CMK (cell line): ENCODE data around the gene BCL7C.
A peak's percentile ranks its signal among the peaks of the same experiment; 100 is the strongest.
"Not testable (repeated sequence)": the region's sequence is repeated elsewhere in the genome, so short reads cannot be mapped to it uniquely, and the experiment has no call there.

Experiments
- DNase-seq: peaks from one replicate; pipeline ENCODE4 v3.0.0-alpha.2; 2010; ENCODE audit warnings: low read depth

The BCL7C gene

DNA sequence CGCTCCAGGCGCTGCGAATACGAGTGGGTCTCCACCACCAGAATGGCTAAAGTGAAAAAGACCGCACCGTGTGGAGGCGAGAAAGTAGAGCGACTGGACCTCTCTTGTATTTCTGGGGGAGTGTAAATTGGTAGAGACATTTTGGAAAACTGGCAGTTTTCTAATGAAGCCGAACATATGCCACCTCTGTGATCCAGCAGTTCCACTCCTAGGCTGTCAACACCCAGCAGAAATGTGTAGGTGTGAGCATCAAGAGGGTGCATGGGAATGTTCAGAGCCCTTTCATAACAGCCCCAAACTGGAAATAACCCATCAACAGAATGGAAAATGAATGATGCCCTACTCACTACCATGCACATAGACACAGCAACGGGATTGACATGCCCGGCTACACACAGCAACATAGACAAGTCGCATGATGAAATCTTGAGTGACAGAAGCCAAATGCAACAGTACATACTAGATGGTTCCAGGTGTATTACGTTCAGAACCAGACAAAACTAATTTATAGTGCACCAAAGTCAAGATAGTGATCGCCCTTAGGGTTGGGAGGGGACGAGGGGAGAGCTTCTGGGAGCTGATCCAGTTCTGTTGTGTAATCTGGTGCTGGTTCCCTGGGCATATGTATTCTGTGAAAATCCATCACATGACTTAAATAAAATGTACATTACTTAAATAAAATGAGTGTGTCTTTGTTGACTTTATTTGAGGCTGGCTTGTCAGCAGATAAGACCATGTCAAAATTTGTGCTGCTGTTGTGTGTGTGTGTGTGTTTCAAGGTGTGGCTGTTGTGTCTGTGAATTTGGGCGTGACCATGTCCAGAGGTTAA lies 877 bp upstream of the BCL7C start:
- no peak for DNase-seq

- DNase-seq, result no peak
Measured at GRCh38 chr16:30893417-30893743, 497 bp downstream of the BCL7C start.

- DNase-seq, result no peak
Measured at GRCh38 chr16:30892670-30893416, 1.0 kb downstream of the BCL7C start.

DNA sequence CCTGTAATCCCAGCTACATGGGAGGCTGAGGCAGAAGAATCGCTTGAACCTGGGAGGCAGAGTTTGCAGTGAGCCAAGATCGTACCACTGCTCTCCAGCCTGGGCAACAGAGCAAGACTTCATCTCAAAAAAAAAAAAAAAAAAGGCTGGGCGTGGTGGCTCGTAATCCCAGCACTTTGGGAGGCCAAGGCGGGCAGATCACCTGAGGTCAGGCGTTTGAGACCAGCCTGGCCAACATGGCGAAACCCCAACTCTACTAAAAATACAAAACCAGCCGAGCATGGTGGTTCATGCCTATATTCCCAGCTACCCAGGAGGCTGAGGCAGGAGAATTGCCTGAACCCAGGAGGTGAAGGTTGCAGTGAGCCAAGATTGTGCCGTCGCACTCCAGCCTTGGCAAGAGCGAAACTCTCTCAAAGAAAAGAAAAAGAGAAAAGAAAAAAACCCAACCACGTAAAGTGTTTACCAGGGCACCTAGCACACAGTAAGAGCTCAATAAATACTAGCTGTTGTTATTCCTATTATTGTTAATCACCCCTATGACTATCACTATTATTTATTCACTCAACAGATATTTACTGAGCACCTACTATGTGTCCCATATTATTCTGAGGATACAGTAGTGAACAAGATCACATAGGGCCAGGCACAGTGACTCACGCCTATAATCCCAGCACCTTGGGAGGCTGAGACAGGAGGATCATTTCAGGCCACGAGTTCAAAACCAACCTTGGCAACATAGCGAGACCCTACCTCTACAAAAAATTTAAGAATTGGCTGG lies 2.6 kb downstream of the BCL7C start:
- not testable (repeated sequence) for DNase-seq

- no peak for DNase-seq
Measured at GRCh38 chr16:30889721-30890120, 4.2 kb downstream of the BCL7C start.

DNA sequence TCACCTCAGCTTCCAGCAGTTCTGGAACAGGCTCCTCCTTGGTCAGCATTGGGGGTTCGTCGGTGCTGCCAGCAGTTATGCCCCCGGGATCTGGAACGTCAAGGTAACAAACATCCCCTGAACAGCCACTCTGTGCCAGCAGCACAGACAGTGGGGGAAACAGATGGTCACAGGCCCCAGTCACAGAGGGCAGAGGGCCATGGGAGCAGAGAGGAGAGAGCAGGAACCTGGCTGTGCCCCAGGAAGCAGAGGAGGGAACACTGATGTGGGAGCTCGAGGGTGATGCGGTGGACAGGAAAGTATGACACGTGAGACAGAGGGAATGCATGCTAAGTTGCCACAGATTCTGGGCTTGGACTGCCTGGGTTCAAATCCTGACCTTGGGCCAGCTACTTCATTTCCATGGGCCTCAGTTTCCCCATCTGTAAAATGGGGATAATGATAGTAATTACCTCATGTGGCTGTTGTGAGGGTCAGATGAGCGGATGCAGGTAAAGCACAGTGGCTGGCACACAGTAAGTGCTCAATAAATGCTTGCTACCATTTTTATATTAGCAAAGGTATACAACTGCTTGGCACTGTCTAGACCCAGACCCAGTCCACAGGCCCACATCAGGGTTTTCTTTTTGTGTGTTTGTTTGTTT lies 4.9 kb downstream of the BCL7C start:
- no peak for DNase-seq

DNA sequence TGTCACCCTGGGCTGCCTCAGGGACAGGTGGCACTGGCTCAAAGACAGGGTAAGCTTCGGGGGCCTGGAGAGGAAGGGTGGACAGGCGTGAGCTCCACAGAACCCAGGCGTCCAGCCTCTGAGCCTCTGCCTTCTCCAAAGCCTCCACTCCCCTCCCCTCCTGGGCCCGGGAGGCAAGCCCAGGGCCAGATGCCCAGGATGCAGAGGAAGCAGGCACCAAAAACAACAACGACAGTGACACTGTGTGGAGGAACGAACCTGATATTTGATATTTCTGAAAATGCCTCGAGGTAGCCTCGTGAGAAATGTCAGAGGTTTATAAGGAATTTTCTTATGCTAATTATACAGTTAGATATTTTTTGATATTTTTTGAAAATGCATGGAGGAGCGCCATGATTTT lies 6.0 kb downstream of the BCL7C start:
- DNase-seq, result no peak

- DNase-seq, result no peak
Measured at GRCh38 chr16:30886145-30886544, 7.7 kb downstream of the BCL7C start.

GRCh38 chr16:30885196-30885595 lies 8.7 kb downstream of the BCL7C start:
- no peak for DNase-seq

DNA sequence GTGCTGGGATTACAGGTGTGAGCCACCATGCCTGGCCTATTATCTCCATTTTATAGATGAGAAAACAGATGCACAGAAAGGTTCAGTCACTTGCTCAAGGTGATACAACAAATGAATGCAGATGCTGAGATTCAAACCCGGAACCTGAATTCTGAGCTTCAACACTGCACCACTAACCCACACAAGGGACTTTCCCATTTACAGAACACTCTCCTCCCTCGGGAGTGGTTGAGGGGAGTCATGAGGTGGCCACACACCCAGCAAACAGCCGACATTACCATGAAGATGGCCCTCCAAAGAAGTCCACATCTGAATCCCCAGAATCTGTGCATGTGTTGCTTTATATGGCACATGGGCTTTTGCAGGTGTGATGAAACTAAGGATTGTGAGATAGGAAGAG lies 9.1 kb downstream of the BCL7C start:
- DNase-seq, result no peak

GRCh38 chr16:30882429-30883310 lies 11.2 kb downstream of the BCL7C start:
- no peak for DNase-seq

- DNase-seq, result no peak
Measured at GRCh38 chr16:30876867-30877266, 17.0 kb downstream of the BCL7C start.

GRCh38 chr16:30875871-30876801 lies 17.7 kb downstream of the BCL7C start:
- no peak for DNase-seq

DNA sequence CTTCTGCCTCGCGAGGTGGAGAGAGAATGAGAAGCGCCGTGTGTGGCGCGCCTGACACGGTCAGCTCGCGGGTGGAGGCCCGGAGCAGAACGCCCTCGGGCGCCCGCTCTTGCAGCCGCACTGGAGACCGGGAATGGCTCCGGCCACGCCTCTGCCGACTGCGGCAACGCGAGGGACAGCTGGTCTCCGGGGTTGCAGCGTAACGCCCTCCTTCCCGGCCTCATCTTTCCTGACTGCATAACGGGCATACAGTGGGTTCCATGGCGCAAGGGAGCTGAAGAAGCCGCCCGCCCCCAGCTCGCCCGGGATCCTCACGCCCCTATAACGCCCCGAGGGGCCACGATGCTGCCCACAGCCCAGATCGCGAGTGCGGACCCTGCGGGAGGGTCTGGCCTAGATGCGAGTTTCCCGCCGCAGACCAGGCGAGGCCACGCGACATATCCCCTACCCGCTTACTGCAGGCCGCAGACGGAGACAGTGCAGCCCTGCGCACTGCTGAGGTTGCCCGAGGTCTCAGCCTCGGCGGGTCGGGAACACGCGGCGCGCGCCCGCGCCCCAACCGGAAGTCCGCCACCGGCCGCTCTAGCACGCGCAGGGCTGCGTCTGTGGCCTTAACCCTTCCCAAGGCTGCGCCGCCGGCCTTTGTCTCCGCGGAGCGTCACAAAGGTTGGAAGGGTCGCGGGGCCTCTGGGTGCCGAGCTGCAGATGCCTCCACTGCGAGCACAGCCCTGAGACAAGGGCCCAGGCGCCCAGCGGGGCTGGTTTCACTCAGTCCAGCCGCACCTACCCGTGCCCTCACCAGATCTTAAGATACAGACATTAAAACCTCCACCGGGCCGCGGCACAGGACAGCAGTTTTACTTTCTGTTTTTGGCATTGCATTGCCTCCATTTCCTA lies 18.8 kb downstream of the BCL7C start:
- DNase-seq, result peak; percentile 84

DNA sequence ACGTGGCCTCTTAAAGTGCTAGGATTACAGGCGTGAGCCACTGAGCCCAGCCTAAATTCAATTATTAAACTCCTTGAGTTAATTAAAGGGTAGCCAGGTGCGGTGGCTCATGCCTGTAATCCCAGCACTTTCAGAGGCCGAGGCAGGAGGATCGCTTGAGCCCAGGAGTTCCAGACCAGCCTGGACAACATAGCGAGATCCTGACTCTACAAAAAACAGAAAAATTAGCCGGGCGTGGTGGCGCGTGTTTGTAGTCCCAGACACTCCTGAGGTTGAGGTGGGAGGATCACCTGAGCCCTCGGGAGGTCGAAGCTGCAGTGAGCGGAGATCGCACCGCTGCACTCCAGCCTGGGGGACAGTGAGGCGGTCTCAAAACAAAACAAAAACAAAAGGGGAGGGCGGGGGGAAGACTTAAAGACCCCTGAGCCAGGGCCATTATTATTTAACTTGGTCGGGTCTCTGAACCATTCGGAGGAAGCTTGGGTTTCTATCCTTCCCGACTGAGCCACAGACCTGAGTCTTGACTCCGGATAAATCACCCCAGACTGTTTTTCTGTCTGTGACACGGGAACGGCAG lies 19.5 kb downstream of the BCL7C start:
- no peak for DNase-seq

DNA sequence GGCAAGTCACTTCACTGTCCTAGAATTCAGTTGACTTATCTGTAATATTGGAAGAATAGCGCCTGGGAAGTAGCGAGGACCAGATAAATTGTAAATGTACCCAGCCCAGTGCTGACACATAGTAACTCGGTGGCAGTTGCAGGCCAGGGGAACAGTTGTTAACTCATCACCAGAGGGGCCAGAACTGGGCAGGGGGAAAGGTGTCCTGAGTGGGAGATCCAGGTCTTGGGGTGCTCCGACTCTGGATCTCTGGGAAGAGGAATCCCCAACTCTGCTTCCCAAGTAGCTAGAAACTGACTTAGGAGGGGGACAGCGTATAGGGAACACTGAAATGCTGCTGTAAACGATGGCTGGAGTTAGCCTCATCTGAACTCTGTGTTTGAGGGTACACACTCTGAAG lies 23.0 kb downstream of the BCL7C start:
- no peak for DNase-seq

DNA sequence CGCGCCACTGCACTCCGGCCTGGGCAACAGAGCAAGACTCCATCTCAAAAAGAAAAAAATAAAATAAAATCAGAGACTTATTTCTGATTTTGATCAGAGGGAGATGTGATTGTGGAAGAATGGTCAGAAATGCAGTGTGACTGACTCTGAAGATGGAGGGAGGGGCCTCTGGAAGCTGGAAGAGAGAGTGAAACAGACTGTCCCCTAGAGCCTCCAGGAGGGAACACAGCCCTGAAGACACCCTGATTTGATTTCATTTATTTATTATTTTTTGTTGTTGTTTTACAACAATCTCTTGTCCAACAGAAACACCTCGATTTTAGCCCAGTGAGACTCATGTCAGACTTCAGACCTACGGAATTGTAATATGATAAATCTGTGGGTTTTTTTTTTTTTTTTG lies 26.1 kb downstream of the BCL7C start:
- no peak for DNase-seq

GRCh38 chr16:30866031-30866430 lies 27.8 kb downstream of the BCL7C start:
- DNase-seq, result no peak

DNA sequence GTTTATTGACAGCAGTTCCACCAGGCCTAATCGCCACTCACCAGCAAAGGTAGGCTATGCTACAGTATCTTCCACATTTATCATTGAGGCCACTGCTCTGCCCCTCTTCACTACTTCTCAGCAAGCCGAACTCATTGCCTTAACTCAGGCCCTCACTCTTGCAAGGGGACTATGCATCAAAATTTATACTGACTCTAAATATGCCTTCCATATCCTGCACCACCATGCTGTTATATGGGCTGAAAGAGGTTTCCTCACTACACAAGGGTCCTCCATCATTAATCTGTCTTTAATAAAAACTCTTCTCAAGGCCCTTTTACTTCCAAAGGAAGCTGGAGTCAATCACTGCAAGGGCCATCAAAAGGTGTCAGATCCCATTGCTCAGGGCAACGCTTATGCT lies 30.7 kb downstream of the BCL7C start:
- not testable (repeated sequence) for DNase-seq
